DMS114 treated with DMSO at 0.1 percent for 48 hours (cell line): ENCODE results near the gene FAM151A.

Source experiments
- DNase-seq: peaks from one replicate; lab custom pipeline; 2025; ENCODE audit not compliant: unreplicated experiment; lab: John Stamatoyannopoulos, UW

FAM151A gene

DNA sequence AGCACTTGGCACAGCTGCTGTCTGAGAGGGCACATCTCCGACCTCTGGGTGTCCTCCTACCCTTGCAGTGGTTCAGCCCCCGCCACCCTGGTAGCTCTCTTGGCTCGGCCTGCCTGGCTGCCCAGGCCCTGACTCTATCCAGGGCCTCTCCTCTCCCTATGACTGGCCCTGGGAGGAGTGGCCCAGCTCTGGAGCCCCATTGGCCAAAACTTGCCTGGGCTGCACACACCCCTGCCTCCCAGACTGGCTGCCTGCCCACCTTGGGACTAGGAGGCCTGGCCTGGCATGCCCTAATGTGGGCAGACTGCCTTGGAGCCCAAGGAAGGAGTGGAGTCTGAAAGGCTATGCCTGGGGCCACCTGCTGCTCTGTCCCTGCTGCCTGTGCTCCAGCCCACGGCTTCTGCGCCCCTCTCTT, 41.7 kb downstream of the FAM151A start:
- DNase-seq, result no peak

DNA sequence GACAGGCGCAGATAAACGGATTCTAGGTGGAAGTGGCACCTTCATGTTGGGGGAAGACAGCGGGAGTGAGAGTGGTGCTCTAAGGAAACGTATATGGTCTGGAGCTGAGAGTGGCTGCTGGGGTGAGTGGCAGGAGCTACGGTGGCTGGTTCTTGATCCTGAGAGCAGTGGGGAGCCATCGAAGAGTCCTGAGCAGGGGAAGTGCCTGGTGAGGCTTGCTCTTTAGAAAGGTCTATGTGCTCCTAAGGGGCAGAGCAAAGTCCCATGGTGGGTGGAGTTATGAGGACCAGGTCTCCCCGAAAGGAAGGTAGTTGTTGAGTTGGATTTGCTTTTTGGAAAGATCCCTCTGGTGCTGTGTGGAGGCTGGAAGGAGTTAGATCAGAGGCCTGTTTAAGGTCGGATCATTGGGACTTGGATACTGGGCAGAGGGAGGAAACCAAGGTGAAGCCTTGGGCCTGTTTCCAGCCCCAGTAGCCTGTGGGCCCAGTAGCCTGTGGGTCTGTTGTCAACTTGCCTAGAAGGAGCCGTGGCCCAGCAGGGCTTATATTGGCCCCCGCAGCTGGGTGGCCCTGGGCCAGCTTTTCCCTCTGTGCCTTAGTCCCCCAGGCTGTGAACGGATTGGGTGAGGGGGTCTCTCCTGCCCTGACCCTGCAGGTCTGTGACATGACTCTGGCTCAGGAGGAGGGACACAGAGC, 42.3 kb downstream of the FAM151A start:
- DNase-seq, result no peak

DNA sequence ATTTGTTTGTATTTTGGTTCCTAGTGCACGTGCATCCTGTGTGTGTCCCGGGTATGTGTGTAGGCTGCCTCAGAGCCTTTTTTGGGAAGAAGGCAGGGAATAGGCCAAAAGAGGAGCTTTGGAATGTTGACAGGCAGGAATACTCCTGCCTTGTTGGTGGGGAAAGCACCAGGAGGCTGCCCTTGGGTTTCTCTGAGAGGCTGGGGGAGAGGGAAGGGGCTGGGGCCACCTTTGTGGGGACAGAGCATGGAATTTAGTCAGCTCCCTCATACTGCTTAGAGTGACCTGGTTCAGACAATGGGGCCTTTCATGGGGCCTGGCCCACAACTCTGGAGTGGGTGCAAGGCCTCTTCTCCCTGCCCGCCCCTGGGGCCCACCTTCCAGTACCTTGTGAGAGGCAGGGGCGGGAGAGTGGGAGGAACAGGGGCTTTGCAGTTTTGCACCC, 44.0 kb downstream of the FAM151A start:
- no peak for DNase-seq

DNA sequence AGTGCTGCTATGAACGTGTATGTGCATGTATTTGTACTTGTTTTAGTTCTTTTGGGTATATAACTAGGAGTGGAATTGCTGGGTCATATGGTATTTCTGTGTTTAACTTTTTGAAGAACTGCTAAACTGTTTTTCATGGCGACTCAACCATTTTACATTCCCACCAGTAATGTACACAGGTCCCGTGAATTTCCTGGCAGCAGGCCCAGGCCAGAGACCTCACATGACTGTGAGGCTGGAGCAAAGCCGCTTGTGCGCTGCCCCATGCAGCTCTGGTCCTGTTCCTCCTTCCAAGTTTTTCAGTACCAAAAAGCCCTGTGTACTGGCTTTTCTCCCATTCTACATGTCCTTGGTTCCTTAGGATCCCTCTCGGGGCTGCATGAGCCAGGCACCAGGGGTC, 45.7 kb downstream of the FAM151A start:
- DNase-seq, result no peak

DNA sequence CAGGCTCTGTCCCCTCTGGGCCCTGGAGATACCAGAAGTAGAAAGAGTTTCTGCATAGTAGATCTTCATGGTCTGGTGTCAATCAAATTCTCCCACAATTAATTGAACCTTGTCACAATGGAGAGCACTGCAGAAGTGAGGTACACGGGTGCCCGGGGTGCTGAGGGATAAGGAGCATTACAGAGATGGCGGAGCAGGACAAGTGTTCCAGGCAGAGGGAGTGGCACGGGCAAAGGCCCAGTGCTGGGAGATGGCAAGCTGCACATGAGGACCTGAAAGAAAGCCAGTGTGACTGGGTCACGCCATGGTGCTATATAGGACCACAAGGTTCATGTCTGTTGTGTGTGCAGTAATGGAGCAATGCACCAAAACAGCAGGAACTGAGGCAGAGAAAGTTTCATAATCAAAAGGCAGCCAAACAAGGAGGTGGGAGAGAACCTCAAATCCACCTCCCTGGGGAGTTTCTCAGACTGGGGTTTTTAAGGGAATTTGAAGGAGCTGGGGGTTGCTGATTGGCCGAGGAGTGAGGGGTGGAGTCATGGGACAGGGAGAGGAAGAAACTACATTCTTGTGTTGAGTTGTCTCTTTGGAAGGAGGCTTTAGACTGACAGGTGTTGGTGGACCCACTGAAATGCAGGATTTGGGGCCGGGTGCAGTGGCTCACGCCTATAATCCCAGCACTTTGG, 47.6 kb downstream of the FAM151A start:
- DNase-seq, result no peak

DNA sequence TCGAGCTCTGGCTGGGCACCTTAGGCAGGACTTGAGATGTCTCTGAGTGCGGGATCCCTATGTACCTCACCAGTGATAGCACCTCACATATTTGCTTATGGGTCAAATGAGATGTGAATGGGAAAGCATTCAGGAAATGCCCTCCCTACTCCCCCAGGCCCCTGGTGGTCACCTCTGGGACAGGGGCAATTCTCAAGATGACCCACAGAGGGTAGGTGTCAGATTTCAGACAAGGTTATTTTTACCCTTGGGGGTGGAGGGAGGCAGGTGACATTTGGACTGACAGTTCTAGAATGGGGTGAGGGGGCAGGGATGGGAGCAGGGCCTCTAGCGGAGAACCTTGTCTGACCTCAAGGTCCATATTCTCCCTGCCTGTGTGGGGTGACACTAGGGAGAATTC, 48.2 kb downstream of the FAM151A start:
- DNase-seq, result no peak

DNA sequence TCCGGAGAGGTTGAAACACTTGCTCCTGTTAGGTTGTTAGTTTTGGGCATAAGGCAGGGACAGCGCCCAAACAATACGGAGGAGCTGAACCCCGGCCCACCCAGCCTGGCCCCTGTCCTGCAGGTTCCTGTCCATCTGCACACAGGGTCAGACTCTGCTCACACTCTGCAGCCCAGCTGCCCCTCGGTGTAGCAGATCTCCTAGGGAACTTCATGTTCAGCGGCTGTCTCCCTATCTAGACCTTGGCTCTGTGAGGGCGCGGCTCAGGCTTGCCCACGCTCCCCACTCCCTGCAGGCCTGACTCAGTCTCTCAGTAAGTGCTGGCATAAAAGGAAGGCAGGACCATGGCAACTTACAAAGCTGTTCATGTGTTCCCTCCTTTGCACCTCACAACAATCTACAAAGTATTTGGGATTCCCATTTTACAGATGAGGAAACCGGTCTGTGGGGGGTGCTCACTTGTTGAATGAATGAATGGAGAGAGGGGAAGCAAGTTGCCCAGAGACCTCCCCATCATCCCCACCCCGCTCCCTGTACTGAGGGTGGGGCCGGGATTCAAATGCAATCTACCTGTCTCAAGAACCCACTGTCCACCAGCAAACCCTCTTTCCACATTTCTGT, 49.1 kb downstream of the FAM151A start:
- DNase-seq, result no peak

DNA sequence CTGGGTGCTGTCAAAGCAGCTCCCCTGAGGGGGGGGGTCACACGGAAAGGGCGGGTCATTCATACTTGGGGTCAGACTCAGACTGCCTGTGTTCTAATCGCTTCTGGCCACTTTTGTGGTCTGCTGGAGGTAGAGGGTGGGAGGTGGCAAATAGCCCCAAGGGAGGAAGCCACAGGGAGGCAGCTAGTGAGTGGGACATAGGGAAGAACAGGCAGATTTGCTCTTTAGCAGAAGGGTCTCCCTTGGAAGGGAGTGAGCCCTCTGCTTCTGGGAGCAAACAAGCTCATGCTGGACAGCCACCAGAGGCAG, 50.8 kb downstream of the FAM151A start:
- DNase-seq, result no peak

DNA sequence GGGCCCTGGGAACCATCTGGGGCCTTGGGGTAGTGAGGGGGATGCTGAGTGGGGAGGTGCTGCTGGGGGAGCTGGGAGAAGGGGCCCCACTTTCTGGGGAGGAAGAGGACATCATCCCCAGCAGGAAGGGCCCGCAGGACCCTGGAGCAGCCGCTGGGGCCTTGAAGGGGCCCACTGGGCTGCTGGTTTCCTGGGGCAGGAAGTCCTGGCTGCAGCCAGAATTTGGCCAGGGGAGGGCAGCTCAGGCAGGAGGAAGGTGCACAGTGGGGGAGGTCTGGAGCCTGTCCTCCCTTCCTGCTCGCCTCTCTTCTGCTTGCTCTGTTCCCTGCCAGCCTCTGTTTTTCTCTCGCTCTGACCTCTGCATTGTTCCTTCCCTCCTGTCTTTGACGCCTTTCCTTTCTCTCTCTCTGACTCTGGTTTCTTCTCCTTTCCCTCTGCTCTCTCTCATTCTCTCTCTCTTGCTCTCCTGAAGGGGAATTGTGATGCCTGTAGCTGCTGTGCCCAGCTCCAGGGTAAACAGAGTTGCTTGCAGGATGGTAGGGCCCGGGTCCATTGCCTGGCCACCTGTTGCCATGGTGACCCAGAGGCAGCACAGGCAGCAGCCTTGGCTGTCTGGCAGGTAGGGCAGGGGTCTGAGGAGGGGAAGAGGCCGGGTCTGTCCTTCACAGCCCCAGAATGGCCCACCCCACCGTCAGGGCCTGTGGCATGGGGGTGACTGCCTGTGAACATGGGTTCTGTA, 51.4 kb downstream of the FAM151A start:
- DNase-seq, result no peak

DNA sequence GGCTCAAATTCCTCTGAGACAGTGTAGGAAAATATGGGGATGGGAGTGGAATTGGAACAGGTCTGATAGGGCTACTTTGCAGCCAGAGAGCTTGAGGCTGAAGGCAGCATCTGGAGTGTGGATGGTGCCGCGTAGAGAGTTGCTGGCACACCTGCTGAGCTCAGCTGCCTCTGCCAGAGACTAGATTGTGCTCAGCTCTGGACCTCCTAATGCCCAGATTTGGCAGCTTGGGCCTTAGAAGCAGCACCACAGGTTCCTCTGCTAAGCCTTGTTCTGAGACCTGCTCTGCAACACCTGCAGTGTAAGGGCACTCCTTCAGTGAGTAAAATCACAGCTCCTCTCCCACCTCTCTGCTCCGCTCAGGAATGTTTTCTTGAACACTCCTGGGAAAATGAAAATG, 52.0 kb downstream of the FAM151A start:
- DNase-seq, result no peak

DNA sequence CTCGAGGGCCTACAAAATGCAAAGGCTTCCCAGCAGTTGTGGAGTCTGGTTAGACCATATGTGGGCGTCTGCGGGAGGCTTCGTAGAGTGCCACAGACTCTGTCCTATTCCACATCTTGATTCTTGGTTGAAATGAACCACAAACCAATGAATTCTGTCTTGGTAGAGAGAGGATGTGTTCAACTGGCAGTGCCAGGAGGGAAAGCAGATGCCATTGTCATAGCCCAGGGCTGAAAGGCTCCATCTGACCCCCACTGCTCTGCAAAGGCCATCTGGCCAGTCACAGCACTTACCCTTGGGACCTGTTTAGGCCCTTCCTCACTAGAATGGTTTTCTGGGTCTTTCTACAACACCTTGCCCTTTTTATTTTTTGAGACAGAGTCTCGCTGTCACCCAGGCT, 53.2 kb downstream of the FAM151A start:
- no peak for DNase-seq

DNA sequence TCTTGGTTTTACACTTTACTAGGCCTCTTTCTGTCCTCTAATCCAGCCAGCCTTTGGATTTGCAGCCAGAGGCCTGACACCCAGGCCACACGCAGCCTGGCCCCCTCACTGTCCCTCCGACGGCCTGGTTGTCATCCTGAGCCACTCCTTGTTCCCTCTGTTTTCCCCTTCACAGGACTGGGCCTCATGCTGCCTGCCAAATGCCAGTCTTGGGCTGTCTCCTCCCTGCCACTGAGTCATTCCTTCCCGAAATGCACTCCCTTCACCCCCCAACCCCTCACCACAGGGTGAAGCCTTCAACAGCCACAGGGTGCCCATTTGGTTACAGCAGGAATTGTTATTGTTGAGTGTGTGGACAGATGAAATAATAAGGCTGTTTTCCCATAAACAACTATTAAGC, 54.0 kb downstream of the FAM151A start:
- no peak for DNase-seq

DNA sequence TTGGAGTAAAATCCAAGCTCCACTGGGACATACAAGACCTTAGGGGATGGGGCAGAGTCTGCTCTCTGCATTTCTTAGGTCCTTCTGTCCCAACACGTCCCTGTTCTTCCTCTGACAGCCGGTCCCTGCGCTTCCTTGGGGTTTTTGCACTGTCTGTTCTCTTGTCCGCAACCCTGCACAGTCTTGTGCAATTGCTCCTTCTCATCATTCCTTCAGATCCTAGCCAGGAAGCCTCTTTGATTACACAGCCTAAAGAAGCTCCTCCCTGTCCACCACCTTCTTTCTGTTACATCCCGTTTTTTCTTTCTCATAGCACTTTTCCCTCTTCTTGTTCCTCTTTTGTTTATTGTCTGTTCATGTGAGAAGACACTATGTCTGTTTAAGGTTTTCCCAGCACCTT, 55.4 kb downstream of the FAM151A start:
- no peak for DNase-seq

DNA sequence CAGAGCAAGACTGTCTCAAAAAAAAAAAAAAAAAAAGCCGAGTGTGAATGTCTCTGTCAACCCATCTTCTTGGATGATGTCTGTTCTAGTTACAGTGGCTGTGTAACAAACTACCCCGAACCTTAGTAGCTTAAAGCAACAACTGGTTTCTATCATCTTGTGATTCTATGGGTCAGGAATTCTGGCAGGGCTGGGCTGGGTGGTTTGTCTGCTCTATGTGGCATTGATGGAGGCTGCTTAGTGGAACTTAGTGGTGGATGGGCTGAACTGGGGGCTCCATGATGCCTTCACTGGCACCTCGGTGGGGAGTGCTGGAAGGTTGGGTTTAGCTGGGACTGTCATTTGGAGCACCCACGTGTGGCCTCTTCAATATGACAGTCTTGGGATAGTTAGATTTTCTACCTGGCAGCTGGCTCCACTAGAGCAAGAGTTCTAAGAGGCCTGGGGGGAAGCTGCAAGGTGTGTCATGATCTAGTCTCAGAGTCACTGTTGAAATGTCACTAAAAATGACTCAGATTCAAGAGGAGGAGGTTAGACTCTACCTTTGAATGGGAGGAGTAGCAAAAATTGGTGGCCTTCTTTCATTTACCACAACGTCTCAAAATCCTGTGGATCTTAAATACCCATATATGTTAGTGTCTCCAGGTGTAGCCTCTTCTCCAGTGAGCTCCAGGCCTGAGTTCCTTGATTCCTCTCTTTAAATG, 56.7 kb downstream of the FAM151A start:
- no peak for DNase-seq

DNA sequence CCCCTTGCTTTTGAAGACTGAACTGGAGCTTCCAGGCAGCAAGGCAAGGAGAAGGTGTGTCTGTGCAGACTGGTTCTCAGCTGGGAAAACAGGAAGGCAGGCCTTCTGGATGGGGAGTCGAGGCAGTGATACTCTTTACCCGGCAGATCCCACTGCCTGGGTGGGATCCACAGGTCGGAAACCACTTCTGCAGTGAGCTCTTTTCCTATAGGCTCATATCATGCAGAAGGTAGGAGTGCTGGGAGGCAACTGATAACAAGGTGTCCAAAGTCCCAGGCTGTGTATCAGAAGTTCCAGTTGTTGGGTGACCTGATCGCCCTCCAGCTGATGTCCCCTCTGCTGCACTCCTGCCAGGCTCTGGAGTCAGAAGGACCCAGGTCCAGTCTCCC, 58.2 kb downstream of the FAM151A start:
- no peak for DNase-seq

DNA sequence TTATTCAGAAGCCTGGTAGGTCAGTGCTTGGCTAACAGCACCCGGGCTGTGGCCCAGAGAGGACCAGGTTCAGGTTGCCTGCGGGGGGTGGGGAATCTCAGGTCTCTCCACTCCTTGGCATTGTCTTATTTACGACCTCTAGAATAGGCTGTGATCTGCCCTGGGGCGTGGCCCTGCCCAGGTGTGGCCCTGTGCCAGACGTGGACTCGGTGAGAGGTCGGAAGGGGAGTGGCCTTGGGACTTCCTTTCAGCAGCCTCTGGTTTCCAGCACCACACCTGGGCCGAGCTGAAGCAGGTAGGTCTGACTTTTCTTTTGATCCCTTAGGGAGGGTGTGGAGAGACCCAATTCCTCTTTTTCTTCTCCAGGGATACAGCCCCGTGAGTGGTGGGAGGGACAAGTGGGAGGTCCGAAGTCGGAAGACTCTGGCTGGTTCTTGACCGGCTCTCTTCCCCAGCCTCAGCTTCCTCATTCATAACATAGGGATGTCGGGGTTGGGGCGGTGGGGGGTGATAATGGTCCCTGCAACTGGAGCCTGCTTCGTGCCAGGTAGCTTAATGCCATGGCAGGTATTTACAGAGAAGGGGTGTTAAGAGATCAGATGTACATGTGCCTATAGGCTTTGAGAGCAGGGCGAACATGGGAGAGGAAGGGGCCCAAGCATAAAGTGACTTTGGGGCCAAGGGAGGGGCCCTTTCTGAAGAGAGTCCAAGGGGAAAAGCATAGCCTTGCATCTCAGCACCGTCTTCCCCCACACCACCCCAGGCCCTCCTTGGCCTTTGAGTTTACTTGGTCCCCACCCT, 58.8 kb downstream of the FAM151A start:
- no peak for DNase-seq

DNA sequence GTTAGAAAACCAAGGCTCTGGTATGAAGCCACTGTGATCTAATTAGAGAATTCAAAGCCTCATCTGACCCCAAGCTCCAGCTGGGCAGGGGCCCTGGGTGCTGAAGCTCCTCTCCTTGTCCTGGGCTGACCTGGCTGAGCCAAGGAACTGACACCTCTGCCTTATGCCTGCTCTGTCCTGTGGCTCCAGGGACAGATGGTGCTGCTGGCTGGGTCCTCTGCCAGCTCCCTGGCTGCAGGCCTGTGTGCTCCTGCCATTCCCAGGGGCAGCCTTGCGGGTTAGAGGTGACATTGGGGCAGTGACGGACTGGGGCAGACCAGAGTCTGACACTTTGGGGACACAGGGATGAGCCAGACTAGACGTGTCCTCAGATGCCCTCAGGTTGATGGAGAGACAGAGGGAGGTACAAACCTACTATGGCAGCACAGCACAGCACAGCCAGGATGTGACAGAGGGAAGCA, 63.5 kb downstream of the FAM151A start:
- no peak for DNase-seq
